DLD1 (cell line): ENCODE measurements around the gene GALNS.
"Not testable (repeated sequence)": the region's sequence is repeated elsewhere in the genome, so short reads cannot be mapped to it uniquely, and the experiment has no call there.

Experiments used
- in situ Hi-C: cut with HindIII; loops from 2 replicates; pipeline ENCODE4 v1.10.0; 2017; ENCODE audit warnings: low sequenced_read_pairs

GALNS gene

DNA sequence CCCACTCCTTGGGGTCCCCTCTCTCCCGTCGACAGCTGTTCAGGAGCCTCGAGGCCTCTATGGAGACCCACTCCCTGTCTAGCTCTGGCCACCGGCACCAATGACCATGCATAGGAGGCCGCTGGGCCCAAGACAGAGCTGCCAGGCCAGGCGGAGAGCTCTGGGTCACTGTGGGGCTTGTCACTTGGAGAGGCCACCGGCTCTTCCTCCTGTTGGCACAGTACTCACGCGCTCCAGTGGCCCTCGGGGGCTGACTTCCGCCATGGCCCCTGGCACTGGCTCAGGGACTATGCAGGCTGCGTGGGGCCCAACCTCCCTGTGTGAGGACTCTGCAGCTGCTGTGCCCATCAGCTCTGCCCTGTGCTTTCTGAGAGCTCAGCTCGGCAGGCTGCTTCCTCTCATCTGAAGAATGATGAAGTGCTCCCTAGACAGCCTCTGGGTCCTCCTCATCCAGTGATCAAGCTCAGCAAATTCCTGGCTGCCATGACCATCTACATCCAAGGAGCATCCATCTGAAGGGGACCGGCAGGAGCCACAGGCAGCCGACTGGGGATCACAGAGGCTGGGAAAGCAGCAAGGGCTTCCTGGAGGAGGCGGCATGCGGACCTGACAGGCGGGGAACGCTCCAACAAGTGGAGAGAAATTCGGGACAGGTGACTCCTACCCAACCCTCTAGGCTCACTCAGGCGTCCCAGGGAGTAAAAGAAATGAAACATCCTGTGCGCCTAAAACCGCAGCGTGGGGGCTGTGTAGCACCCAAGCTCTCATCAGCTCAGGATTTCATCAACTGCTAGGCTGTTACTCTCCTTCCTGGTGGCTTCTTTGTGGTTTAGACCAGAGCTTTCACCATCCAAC, 16.8 kb downstream of the GALNS start:
- in situ Hi-C loops = no loop called here

DNA sequence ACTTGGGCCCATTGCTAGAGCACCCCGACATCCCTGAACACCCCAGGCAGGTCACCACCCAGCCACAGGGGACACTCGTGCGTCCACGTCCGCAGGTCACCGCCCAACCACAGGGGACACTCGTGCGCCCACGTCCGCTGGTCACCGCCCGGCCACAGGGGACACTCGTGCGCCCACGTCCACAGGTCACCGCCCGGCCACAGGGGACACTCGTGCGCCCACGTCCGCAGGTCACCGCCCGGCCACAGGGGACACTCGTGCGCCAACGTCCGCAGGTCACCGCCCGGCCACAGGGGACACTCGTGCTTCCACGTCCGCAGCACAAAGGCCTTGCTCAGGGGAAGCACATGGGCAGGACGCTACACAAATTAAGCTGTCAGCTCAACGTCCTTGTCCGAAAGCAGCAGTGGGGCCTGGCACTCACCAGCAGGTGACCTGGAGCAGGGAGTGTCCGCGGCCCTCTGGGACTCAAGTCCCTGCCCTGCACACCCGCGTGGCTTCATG, 17.7 kb downstream of the GALNS start:
- in situ Hi-C loops = no loop called here

DNA sequence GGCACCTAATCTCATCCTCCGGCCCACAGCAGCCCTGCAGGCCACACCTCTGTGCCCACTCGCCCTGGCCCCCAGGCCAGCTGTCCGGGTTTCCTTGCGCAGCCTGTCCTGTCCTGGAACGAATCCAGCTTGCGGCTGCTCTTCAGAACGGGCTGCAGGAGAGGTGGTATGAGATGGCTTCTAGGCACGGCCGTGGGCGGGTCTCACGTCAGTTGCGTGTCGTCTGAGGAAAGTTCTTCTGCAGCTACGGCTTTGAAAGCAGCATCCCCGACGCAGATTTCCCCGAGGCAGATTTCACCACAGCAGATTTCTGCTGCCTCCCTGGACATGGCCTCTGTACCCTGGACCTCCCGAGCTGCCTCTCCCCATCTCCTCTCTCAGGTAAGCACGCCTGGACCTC, 18.2 kb downstream of the GALNS start:
- in situ Hi-C loops = no loop called here

DNA sequence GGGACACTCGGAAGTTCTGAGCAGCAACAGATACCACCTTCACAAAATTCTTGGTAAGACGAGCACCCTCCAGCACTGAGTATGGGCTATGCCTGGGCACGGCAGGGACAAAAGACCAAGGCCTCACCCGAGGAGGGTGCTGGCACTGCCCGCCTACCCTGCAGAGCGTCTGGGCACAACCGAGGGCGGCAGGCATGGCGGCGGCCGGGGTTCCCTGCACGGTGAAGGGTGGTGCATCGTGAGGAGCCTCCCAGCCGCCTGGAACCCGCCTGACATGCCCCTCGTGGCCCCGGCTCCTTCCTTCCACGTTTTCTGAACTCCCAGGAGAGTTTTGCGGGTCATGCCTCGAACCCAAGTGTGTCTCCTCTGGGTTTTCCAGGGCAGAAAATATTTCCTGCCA, 18.9 kb downstream of the GALNS start:
- in situ Hi-C loops = no loop called here

DNA sequence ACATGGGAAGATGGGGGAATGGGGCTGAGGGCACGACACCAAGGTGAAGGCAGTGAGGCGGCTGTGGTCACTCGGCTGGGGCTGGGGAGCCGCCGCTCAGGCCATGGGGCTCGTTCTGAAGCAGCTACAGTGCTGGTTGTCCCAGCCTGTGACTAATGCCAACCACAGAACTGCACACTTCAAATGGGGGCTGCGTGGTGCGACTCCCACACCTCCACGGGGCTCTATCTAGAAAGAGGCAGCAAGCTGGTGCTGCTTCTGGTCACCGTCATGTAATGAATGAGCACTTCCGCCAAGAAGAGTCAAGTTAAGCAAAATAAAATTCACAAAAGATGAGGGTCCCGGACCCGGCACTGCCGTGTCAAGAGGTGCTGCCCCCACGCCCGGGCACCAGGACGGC, 20.0 kb downstream of the GALNS start:
- in situ Hi-C loops = no loop called here

DNA sequence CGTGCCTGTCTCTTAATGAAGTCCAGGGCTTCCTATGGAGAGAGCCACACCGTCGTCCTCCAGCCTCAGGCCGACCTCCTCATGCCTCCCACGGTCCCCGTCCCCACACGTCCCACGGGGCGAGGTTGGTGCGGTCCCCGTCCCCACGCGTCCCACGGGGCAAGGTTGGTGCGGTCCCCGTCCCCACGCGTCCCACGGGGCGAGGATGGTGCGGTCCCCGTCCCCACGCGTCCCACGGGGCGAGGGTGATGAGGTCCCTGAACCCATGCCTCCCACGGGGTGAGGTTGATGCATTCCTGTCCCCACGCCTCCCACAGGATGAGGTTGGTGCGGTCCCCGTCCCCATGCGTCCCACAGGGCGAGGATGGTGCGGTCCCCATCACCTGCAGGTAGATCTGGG, 20.9 kb downstream of the GALNS start:
- in situ Hi-C loops = no loop called here

DNA sequence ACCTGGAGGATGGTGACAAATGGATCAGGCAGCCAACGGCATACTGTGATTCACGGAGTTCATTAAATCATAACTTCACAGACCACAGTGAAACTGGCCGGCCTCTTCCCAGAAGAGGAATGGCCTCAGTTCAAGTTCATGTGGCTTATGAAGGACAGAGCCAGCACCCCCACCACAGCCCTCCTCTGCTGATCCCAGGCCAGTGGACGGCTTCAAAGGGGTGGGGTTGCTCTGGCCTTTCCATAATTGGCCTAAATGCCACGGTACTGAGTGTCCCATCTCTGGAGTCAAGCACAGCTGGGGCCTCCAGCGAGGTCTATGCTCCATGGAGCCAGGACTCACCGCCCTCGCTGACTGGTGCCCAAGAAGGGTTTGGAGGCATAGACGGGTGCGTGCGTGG, 21.4 kb downstream of the GALNS start:
- in situ Hi-C loops = no loop called here

DNA sequence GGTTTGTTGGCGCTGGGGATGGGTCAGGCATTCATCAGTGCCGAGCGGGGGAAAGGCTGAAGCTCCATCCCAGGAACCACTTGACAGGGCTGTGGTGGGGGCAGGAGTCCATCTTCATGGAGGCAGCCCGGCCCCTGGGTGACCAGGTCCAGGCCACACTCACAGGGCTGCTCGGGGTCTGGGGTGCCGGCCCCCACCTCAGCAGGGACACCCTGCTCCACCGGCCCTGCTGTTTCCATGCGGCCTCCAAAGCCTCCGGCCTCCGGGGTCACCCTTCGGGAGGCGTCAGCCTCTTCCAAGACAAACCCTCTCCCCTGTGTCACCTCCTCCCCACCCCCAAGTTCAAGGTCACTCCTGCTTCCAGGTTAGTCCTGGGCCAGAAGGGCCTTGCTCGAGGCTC, 22.1 kb downstream of the GALNS start:
- in situ Hi-C loops = no loop called here

DNA sequence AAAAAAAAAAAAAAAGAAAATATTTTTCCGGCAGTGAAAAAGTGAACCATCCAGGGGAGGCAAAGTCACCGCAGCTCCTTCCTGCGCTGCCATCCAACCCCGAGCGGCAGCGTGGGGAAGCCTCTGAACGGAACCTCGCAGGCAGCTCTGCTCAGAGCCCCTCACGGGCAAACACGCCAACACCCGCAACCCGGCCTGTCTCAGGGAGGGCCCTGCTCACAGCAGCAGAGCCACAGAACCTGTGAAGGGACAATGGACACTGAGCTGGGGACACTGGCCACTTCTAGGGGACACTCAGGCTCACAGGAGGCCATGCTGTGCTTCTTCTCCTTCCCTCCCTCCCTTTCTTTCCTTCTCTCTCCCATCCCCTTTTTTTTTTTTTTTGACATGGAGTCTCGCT, 23.7 kb downstream of the GALNS start:
- in situ Hi-C loops = no loop called here

DNA sequence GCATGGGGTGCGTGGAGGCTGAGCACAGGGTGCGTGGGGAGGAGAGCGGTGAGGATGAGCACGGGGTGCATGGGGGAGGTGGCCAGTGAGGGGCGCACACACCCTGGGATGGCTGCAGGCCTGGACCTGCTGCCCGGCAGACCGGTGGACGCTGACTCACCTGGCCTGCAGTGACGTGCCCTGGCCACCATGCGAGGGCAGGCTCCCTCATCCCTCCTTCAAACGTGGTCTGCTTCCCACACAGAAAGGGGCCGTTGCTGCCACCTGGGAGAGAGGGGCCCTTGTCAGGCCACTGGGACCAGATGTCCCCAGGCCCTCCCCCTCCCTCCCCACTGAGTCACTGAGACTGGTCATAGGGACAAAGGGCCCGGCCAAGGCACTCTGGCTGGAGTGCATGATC, 24.9 kb downstream of the GALNS start:
- in situ Hi-C loops = no loop called here

DNA sequence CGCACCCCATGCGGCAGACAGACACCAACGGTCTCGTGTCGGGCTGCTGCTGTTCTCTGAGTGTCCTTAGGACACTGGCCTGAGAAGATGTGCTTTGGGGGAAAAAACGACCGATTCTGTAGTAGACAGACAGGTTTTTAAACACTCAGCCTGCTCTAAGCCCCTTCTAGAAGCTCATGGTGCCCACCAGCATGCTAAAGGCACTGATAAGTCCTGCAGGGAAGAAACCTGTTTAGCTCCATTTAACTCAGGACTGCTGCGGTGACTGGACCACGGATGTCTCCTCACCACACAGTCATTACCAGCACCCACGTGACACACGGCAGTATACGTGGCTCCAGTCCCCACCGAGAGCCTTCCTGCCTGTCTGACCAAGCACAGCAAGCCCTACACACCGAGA, 26.0 kb downstream of the GALNS start:
- in situ Hi-C loops = no loop called here

DNA sequence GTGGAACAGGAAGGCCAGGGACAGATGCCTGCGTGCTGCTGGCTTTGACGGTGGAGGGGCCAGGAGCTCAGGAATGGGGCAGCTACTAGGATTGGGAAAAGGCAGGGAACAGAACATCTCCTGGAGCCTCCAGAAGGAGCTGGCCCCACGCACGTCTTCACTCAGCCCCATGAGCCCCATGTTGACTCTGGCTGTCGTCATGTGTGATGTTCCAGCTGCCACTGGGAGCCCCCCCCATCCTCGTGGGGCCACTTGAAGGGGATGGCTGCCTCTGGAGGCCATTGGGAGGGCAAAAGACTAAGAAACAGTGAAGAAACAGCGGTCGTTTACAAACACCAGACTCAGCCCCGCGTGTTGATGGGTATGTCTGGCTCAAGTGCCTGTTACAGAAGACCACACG, 26.5 kb downstream of the GALNS start:
- in situ Hi-C loops = no loop called here

DNA sequence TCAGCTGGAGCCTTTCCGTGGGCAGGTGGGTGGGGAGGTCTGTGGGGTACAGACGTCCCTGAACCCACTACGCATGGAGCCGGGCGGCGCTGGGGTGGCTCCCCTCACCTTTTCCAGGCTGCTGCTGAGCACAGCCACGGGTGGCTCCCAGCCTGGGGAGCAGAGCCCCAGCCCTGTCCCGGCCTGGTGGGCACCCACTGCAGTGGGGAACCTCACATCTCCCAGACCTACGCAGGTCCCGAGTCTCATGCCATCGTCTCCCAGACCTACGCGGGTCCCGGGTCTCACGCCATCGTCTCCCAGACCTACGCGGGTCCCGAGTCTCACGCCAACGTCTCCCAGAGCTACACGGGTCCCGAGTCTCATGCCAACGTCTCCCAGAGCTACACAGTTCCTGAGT, 28.0 kb downstream of the GALNS start:
- in situ Hi-C loops = no loop called here

DNA sequence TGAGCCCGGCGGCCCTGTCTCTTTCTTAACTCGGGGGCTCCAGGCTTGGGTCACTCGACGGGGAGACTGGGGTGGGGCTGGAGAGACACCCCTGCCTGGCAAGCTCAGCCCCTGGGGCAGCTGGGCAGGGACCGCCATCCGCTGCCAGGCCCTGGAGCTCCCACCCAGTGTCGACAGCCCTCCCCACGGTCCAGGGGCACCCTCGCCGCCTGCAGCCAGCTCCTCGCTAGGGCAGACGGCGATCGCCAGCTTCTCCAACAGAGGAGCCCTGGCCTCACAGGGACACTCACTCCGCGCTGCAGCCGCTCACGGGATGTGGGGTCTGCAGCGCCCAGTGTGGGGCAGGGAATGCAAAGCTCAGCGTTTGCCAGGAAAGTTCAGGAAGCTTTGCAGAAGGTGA, 29.0 kb downstream of the GALNS start:
- in situ Hi-C loops = no loop called here

DNA sequence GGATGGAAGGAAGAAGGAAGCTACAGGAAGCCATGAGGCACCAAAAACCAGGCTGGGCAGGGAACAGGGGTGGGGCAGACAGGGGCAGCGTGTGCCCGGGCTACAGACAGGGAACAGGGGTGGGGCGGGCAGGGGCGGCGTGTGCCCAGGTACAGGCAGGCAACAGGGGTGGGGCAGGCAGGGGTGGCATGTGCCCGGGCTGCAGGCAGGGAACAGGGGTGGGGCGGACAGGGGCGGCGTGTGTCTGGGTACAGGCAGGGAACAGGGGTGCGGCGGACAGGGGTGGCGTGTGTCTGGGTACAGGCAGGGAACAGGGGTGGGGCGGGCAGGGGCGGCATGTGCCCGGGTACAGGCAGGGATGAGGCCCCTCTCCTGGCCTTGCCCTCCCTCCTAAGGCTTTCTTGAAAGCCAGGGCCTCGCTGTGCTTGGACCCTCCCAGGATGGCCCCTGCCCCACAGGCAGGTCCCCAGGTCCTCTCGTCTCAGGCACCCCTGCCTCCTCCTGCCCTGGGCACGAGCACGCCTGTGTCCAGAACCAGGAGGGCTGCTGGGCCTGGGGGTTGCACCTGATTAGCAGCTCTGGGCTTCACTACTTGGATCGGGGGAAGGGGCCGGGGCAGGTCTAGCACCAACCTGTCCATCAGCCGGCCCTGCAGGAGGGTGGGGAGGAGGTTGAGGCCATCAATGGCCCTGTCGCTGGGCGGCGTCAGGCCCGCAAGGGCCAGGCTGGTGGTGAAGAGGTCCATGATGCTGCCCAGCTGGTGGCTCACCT, 30.5 kb downstream of the GALNS start:
- in situ Hi-C loops = no loop called here

DNA sequence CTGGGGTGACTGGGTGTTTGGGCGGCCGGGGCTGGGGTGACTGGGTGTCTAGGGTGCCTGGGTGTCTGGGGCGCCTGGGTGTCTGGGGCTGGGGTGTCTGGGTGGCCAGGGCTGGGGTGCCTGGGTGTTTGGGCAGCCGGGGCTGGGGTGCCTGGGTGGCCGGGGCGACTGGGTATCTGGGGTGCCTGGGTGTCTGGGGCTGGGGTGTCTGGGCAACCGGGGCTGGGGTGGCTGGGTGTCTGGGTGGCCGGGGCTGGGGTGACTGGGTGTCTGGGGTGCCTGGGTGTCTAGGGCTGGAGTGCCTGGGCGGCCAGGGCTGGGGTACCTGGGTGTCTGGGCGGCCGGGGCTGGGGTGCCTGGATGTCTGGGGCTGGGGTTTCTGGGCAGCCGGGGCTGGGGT, 31.6 kb downstream of the GALNS start:
- in situ Hi-C loops = no loop called here

DNA sequence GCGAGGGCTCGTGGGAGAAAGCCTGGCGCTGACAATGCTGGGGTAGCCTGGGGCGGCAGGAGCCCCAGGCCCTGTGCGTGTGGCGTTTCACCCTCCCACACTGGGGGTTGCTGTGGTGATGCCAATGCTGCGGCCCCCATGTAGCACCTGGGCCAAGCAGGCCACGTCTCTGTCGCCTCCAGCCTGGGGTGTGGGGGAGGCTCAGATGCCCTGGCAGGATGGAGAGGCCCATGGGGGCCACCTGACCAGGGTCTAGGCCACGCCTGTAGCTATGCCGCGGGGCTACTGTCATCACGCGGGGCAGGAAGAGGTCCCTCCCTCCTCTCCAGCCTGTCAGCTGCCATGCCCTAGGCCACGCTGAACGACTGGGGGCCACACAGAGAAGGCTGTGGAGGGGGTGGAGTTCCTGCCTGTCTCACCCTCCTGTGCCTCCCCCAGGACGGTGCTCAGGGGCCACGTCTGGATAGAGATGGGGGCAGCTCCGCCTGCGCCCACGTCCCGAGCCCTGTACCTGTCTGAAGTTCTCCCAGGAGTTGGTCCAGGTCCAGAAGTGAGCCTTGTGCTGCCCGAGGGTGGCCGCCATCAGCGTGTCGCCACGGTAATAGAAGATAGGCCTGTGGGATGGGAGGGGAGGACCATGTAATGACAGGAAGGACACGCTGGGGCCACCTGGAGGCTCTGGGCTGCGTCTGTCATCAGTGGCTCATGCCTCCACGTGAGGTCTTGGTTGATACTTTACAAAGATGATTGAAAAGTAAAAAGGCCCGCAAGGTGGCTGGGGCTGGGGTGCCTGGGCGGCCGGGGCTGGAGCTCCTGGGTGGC, 32.3 kb downstream of the GALNS start:
- in situ Hi-C loops = no loop called here

DNA sequence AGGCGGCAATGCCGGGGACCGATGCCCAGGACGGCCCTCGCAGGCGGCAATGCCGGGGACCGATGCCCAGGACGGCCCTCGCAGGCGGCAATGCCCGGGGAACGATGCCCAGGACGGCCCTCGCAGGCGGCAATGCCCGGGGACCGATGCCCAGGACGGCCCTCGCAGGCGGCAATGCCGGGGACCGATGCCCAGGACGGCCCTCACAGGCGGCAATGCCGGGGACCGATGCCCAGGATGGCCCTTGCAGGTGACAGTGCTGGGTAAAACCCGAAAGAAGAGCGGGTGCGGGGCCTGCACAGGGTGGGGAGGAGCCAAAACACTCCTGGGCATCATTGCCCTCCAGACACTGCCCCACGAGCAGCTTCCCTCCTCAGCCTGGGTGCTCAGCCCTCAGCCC, 33.1 kb downstream of the GALNS start:
- in situ Hi-C loops = not testable (repeated sequence)

DNA sequence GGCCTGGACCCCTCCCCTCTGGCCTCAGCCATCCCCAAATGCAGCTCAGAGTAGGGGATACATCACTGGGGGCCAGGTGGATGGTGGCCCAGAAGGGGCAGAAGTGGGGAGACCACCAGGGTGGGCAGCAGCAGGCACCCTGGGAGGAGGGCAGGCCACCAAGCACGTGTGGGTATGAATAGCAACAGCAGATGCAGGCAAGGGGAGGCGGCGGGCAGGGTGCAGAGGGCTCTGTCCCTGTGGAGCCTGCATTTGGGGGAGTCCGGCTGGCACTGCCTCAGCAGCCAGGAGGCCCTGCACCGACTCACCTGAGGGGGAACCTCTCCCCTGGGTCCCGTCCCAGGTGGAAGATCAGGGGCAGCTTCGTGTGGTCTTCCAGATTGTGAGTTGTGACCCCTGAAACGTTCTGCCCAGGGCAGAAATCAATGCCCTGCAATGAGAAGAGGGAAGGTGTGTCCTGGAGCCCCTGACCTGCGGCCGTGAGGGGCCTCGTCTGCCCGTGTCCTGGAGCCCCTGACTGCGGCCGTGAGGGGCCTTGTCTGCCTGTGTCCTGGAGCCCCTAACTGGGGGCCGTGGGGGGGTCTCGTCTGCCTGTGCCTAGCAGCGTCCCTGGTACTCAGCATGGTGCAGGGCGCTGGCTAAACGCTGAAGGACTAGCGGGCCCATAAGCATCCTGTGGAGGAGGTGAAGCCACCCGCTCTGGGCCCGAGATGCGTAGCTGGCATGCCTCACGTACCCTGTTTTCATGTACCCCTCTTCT, 34.3 kb downstream of the GALNS start:
- in situ Hi-C loops = no loop called here

DNA sequence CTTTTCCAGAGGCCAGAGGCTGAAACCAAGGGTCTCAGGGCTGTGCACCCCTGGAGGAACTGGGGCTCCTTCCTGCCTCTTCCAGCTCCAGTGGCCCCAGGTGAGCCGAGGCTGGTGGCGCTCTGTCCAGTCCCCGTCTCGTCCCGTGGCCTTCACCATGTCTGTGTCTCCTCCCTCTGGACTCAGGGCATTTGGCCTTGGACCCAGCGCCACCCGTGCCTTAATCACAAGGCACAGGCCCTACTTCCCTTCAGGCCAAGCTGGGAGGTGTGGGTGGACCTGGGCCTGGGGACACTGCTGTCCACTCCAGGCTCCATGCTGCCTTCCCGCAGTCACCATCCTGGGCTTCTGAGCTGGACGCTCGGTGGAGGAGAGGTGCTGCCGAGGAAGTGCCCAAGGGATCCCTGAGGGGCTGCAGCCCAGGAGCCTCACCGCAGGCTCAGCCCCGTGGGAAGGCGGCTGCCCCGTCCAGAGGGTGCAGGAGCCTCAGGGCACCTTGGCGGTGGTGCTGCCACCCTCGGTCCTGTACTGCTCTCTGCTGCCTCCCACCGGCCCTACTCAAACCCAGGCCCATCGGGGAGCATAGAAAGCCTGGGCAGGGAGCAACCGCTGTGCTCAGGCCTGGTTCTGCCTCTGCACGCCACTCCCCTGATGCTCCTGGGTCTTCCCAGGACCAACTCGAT, 35.4 kb downstream of the GALNS start:
- in situ Hi-C loops = no loop called here
